ENCODE results near the gene SOWAHA. TPM values are rescaled to one million over a fixed set of nuclear protein-coding genes. Genes with fewer than 3 reads are reported as not detected.
A peak's percentile ranks its signal among the peaks of the same experiment; 100 is the strongest.

Gene SOWAHA
- total RNA-seq, 2 donors from 2014 or later = 0.13 TPM; not detected in 1

DNA sequence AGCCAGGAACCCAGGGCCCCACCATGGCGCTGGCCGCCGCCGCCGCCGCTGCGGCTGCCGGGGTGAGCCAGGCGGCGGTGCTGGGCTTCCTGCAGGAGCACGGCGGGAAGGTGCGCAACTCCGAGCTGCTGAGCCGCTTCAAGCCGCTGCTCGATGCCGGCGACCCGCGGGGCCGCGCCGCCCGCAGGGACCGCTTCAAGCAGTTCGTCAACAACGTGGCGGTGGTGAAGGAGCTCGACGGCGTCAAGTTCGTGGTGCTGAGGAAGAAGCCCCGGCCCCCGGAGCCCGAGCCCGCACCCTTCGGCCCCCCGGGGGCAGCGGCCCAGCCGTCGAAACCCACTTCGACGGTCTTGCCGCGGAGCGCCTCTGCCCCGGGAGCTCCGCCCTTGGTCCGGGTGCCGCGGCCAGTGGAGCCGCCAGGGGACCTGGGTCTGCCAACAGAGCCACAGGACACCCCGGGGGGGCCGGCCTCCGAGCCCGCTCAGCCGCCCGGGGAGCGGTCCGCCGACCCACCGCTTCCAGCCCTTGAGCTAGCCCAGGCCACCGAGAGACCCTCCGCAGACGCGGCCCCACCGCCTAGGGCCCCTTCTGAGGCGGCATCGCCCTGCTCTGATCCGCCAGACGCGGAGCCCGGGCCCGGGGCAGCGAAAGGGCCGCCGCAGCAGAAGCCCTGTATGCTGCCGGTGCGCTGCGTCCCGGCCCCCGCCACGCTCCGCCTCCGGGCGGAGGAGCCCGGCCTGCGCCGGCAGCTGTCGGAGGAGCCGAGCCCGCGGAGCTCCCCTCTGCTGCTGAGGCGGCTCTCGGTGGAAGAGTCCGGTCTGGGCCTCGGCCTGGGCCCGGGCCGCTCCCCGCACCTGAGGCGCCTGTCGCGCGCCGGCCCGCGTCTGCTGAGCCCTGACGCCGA, 749 bp downstream of the SOWAHA start:
- no peak overlapping the region for H3K4me3 Mint-ChIP-seq
- 6% methylated on average over 30 to 110 of the region's 110 CpGs for WGBS, 2 experiments (ENCODE audit: insufficient coverage in 1 of 2, insufficient read length in 1 of 2)
- Histone ChIP-seq H3K4me3 (ENCODE audit: low read length) (no peak overlapping the region), H3K36me3 (ENCODE audit: control insufficient read depth, insufficient read depth, low read length) (no peaks in the 10 kb centered on the region), H3K9ac (ENCODE audit: extremely low read depth, low read length, poor library complexity, severe bottlenecking) (no peak overlapping the region), H3K27me3 (ENCODE audit: control insufficient read depth, insufficient read depth, low read length, poor library complexity, severe bottlenecking) (peaks cover 74% of the 10 kb centered on the region), H3K9me3 (ENCODE audit: control insufficient read depth, low read length) (no peaks in the 10 kb centered on the region), H3K27ac (ENCODE audit: low read depth, low read length) (no peak overlapping the region), H3K4me1 (ENCODE audit: control insufficient read depth, insufficient read depth, low read length) (no peaks in the 10 kb centered on the region)
- H3K27ac Mint-ChIP-seq = no peak overlapping the region
- TF ChIP-seq, protein P1, sequence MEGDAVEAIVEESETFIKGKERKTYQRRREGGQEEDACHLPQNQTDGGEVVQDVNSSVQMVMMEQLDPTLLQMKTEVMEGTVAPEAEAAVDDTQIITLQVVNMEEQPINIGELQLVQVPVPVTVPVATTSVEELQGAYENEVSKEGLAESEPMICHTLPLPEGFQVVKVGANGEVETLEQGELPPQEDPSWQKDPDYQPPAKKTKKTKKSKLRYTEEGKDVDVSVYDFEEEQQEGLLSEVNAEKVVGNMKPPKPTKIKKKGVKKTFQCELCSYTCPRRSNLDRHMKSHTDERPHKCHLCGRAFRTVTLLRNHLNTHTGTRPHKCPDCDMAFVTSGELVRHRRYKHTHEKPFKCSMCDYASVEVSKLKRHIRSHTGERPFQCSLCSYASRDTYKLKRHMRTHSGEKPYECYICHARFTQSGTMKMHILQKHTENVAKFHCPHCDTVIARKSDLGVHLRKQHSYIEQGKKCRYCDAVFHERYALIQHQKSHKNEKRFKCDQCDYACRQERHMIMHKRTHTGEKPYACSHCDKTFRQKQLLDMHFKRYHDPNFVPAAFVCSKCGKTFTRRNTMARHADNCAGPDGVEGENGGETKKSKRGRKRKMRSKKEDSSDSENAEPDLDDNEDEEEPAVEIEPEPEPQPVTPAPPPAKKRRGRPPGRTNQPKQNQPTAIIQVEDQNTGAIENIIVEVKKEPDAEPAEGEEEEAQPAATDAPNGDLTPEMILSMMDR (conservative IDR thresholded peaks at IDR 0.05) = peak; percentile 20
- H3K9me3 Mint-ChIP-seq = peaks cover 5% of the 10 kb centered on the region
- H3K4me1 Mint-ChIP-seq = no peaks in the 10 kb centered on the region
- no peaks in the 10 kb centered on the region for H3K36me3 Mint-ChIP-seq (ENCODE audit: low read depth)
- peak; percentile 83 for DNase-seq
- peaks cover 81% of the 10 kb centered on the region for H3K27me3 Mint-ChIP-seq (ENCODE audit: insufficient read depth)

DNA sequence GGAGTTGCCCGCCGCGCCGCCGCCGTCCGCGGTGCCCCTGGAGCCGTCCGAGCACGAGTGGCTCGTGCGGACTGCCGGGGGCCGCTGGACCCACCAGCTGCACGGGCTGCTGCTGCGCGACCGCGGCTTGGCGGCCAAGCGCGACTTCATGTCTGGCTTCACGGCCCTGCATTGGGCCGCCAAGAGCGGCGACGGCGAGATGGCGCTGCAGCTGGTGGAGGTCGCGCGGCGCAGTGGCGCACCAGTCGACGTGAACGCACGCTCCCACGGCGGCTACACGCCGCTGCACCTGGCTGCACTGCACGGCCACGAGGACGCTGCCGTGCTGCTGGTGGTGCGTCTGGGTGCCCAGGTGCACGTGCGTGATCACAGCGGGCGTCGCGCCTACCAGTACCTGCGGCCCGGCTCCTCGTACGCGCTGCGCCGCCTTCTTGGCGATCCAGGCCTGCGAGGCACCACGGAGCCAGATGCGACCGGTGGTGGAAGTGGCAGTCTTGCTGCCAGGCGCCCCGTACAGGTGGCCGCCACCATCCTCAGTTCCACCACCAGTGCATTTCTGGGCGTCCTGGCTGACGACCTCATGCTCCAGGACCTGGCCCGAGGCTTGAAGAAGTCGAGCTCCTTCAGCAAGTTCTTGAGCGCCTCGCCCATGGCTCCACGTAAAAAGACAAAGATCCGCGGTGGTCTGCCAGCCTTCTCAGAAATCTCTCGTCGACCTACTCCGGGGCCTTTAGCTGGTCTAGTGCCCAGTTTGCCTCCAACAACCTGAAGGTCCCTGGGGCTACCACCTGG, 1.6 kb downstream of the SOWAHA start:
- no peaks in the 10 kb centered on the region for H3K9me3 ChIP-seq (ENCODE audit: control insufficient read depth, low read length)
- H3K27ac ChIP-seq (ENCODE audit: low read depth, low read length) = no peak overlapping the region
- peaks cover 5% of the 10 kb centered on the region for H3K9me3 Mint-ChIP-seq
- H3K36me3 ChIP-seq (ENCODE audit: control insufficient read depth, insufficient read depth, low read length) = no peaks in the 10 kb centered on the region
- DNase-seq = peak; percentile 83
- H3K4me1 Mint-ChIP-seq = no peaks in the 10 kb centered on the region
- 70 to 86% methylated on average over 43 to 81 of the region's 81 CpGs for WGBS, 2 experiments (ENCODE audit: insufficient coverage in 1 of 2, insufficient read length in 1 of 2)
- H3K4me3 ChIP-seq (ENCODE audit: low read length) = no peak overlapping the region
- peaks cover 79% of the 10 kb centered on the region for H3K27me3 Mint-ChIP-seq (ENCODE audit: insufficient read depth)
- H3K27ac Mint-ChIP-seq = no peak overlapping the region
- peaks cover 68% of the 10 kb centered on the region for H3K27me3 ChIP-seq (ENCODE audit: control insufficient read depth, insufficient read depth, low read length, poor library complexity, severe bottlenecking)
- H3K9ac ChIP-seq (ENCODE audit: extremely low read depth, low read length, poor library complexity, severe bottlenecking) = no peak overlapping the region
- TF ChIP-seq, protein P1 (conservative IDR thresholded peaks at IDR 0.05) = no peak
- H3K36me3 Mint-ChIP-seq (ENCODE audit: low read depth) = no peaks in the 10 kb centered on the region
- H3K4me3 Mint-ChIP-seq = no peak overlapping the region
- H3K4me1 ChIP-seq (ENCODE audit: control insufficient read depth, insufficient read depth, low read length) = no peaks in the 10 kb centered on the region

DNA sequence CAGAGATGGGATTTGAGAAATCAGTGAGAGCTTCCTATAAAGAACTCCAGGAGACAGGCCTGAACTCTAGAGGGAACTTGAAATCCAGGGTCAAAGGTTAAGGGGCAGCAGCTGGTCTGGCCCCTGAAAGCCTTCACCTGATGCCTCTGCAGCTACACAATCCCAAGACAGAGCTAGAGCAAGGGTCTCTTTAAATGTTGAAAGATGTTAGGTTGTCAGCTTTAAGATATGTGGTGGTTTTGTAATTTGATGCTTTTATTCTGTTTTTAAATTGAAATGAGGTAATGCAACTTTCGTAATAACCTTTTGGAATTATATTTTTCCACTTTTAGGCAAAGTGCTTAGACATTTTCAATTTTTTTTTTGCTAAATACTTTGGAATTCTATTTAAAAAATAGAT, 2.4 kb downstream of the SOWAHA start:
- H3K9me3 ChIP-seq (ENCODE audit: control insufficient read depth, low read length) = no peaks in the 10 kb centered on the region
- no peaks in the 10 kb centered on the region for H3K4me1 ChIP-seq (ENCODE audit: control insufficient read depth, insufficient read depth, low read length)
- no peak overlapping the region for H3K4me3 ChIP-seq (ENCODE audit: low read length)
- TF ChIP-seq, protein P1 (conservative IDR thresholded peaks at IDR 0.05) = no peak
- no peaks in the 10 kb centered on the region for H3K36me3 Mint-ChIP-seq (ENCODE audit: low read depth)
- no peak overlapping the region for H3K4me3 Mint-ChIP-seq
- WGBS, 2 experiments (ENCODE audit: insufficient coverage in 1 of 2, insufficient read length in 1 of 2) = 89% methylated on average over 1 of the region's 1 CpG; no CpG with 5 or more reads in 1 of the 2 experiments
- no peak overlapping the region for H3K27ac ChIP-seq (ENCODE audit: low read depth, low read length)
- peaks cover 63% of the 10 kb centered on the region for H3K27me3 ChIP-seq (ENCODE audit: control insufficient read depth, insufficient read depth, low read length, poor library complexity, severe bottlenecking)
- peaks cover 2% of the 10 kb centered on the region for H3K4me1 Mint-ChIP-seq
- DNase-seq = no peak
- no peak overlapping the region for H3K9ac ChIP-seq (ENCODE audit: extremely low read depth, low read length, poor library complexity, severe bottlenecking)
- H3K36me3 ChIP-seq (ENCODE audit: control insufficient read depth, insufficient read depth, low read length) = no peaks in the 10 kb centered on the region
- peaks cover 75% of the 10 kb centered on the region for H3K27me3 Mint-ChIP-seq (ENCODE audit: insufficient read depth)
- H3K9me3 Mint-ChIP-seq = peaks cover 5% of the 10 kb centered on the region
- no peak overlapping the region for H3K27ac Mint-ChIP-seq
